Measurements from ENCODE around the gene EIPR1. TPM values are rescaled to one million over a fixed set of nuclear protein-coding genes. Genes with fewer than 3 reads are reported as not detected.

Gene EIPR1
- total and polyA plus RNA-seq, 10 of the 15 experiments (the other 5 are each of a cell fraction or from before 2014, with no cell fraction given): 23.6 to 61.2 (median 42.2) TPM

DNA sequence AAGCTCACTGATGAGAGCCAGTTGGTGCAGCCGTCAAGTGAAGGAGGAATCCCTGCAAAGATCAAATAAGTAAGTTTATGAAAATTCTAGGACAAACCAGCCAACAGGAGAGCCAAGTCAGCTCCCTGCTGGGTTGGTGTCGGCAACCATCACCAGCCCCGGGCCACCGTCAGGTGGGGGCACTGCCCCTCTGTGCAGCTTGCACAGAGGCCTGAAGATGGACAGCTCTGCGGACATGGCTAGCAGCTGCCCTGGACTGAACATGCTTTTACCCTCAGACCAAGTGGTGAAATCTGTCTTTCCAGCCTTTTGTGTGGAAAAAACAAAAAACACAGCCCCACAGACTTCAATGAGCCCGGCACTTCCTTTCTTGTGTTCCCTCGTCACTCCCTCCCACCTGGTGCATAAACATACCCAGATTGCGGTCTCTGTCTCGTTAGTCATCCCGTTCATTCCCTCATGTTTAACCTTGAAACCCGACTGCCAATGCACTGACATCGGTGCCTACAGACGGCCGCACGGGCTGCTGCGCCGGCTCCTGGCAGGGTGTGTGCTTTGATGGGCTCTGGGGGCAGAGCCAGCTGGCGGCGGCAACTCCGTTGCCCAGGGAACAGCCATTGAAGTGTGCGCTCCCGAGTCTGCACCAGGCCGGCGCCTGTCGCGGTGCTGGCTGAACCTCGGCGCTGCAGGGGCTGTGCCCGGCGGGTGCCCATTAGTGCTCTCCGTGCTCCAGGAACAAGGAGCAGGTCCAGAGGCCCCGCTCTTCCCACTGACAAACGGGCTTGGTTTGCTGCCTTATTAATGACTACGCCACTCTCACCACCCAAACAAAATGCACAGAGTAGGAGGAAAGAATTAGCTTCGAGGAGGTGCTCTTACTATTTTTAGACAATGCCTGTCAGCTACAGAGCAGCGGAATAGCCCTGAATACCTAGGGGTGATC is 95.3 kb downstream of the EIPR1 start:
- ChIA-PET SMC1A (ENCODE audit: uncharacterized antibody, unreplicated experiment) (no interaction called here), CTCF (no interaction called here), RAD21 (ENCODE audit: unreplicated experiment) (no interaction called here), POLR2A (no interaction called here)
- H3K4me1 ChIP-seq (ENCODE audit: control insufficient read depth, insufficient read depth, low read length): no peaks in the 10 kb centered on the region
- peaks cover 3 to 6% of the 10 kb centered on the region in 2 experiments; a peak in 2 of 4 replicates for H3K36me3 ChIP-seq (ENCODE audit: control insufficient read depth in 2 of 2, insufficient read depth in 2 of 2, low read length in 1 of 2)
- DNase-seq (ENCODE audit: low read depth, low spot score) (no peak), FAIRE-seq (no peak), ATAC-seq (no peak)
- no peaks in the 10 kb centered on the region for H3K79me2 ChIP-seq (ENCODE audit: control insufficient read depth, insufficient read depth, low read length)
- TF ChIP-seq NR2C1 (IDR thresholded peaks at IDR 0.05) (no peak), SREBF1 (IDR thresholded peaks at IDR 0.05; ENCODE audit: low read length) (no peak), POU2F2 (IDR thresholded peaks at IDR 0.05; ENCODE audit: borderline replicate concordance, low read depth, low read length) (no peak), KDM1A (IDR thresholded peaks at IDR 0.05; ENCODE audit: borderline replicate concordance) (no peak)
- TF ChIP-seq, protein P1, sequence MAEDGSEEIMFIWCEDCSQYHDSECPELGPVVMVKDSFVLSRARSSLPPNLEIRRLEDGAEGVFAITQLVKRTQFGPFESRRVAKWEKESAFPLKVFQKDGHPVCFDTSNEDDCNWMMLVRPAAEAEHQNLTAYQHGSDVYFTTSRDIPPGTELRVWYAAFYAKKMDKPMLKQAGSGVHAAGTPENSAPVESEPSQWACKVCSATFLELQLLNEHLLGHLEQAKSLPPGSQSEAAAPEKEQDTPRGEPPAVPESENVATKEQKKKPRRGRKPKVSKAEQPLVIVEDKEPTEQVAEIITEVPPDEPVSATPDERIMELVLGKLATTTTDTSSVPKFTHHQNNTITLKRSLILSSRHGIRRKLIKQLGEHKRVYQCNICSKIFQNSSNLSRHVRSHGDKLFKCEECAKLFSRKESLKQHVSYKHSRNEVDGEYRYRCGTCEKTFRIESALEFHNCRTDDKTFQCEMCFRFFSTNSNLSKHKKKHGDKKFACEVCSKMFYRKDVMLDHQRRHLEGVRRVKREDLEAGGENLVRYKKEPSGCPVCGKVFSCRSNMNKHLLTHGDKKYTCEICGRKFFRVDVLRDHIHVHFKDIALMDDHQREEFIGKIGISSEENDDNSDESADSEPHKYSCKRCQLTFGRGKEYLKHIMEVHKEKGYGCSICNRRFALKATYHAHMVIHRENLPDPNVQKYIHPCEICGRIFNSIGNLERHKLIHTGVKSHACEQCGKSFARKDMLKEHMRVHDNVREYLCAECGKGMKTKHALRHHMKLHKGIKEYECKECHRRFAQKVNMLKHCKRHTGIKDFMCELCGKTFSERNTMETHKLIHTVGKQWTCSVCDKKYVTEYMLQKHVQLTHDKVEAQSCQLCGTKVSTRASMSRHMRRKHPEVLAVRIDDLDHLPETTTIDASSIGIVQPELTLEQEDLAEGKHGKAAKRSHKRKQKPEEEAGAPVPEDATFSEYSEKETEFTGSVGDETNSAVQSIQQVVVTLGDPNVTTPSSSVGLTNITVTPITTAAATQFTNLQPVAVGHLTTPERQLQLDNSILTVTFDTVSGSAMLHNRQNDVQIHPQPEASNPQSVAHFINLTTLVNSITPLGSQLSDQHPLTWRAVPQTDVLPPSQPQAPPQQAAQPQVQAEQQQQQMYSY (CRISPR knock-in tag; IDR thresholded peaks at IDR 0.05): no peak
- H3K27ac ChIP-seq (ENCODE audit: control insufficient read depth, insufficient read depth): no peak overlapping the region
- no TSS peak for BruUV-seq (replicated peaks)
- WGBS (ENCODE audit: insufficient coverage, insufficient replicate concordance, low lambda C conversion rate, missing lambda C conversion rate): 93% methylated on average over 35 of the region's 36 CpGs
- in situ Hi-C loops (cut with MboI) (no loop called here), intact Hi-C loops (cut with micrococcal nuclease; ENCODE audit: unreplicated experiment) (no loop called here)
- no peak overlapping the region for H3K9ac ChIP-seq (ENCODE audit: control insufficient read depth, insufficient read depth, low read length)
- no peak overlapping the region for H2AFZ ChIP-seq (ENCODE audit: control insufficient read depth, low read depth, low read length)
- no peaks in the 10 kb centered on the region for H3K27me3 ChIP-seq (replicated peaks in 1 of 2; ENCODE audit: control insufficient read depth in 2 of 2, insufficient read depth in 2 of 2, low read length in 1 of 2)
- H3K4me3 ChIP-seq: no peak overlapping the region
- H3K4me2 ChIP-seq (ENCODE audit: control insufficient read depth, insufficient read depth): no peak overlapping the region
- no peaks in the 10 kb centered on the region for H4K20me1 ChIP-seq (ENCODE audit: control insufficient read depth, insufficient read depth)
- no peaks in the 10 kb centered on the region; the same call in 2 of the 3 replicates for H3K9me3 ChIP-seq (replicated peaks; ENCODE audit: control insufficient read depth, insufficient read depth, low read length)
